SK-N-MC (cell line): ENCODE results near the gene NME2.
A peak's percentile ranks its signal among the peaks of the same experiment; 100 is the strongest.

Source experiments
- DNase-seq: peaks from one replicate; pipeline ENCODE4 v3.0.0-alpha.2; 2011; ENCODE audit warnings: low read depth, low spot score
- H3K27ac ChIP-seq: fragments of 200-600 bp; sonication (generic); 2 replicates; pipeline ENCODE4 v1.5.1; 2016; ENCODE audit warnings: mixed run types
- H3K36me3 ChIP-seq: fragments of 200-600 bp; sonication (generic); 2 replicates; pipeline ENCODE4 v1.6.1; 2017; ENCODE audit warnings: antibody characterized with exemption, low read length, mixed read lengths; ENCODE audit not compliant: insufficient read depth
- H3K4me3 ChIP-seq: fragments of 200-600 bp; sonication (generic); 2 replicates; pipeline ENCODE4 v1.5.1; 2016
- H3K9ac ChIP-seq: fragments of 200-600 bp; sonication (generic); 2 replicates; pipeline ENCODE4 v1.8.0; 2017; ENCODE audit warnings: mixed run types, mixed read lengths; ENCODE audit not compliant: insufficient read length
- H3K9me3 ChIP-seq: fragments of 200-600 bp; sonication (generic); 2 replicates; pipeline ENCODE4 v1.6.1; 2017; ENCODE audit warnings: low read depth, mild to moderate bottlenecking, antibody characterized with exemption, low read length, moderate library complexity, mixed read lengths
- EZH2 ChIP-seq: fragments of 200-600 bp; sonication (generic); IDR thresholded peaks from one replicate; pipeline ENCODE4 v1.6.1; 2017; ENCODE audit warnings: antibody characterized with exemption
- FOXP2 ChIP-seq: optimal IDR thresholded peaks from 2 replicates; pipeline ENCODE3; 2011; ENCODE audit warnings: mild to moderate bottlenecking, moderate library complexity; ENCODE audit not compliant: insufficient read depth; ENCODE audit errors: extremely low read length, control extremely low read depth
- POLR2AphosphoS5 ChIP-seq: IDR thresholded peaks from 2 replicates; pipeline ENCODE4 v1.6.1; 2012; ENCODE audit warnings: mild to moderate bottlenecking, low read depth, low read length, borderline replicate concordance

NME2 gene

GRCh38 chr17:51149163-51149562, 17.0 kb upstream of the NME2 start:
- Histone ChIP-seq H3K9me3 (no peaks in the 10 kb centered on the region), H3K4me3 (no peak overlapping the region), H3K9ac (no peak overlapping the region), H3K36me3 (no peaks in the 10 kb centered on the region), H3K27ac (no peak overlapping the region)
- DNase-seq: no peak
- TF ChIP-seq EZH2 (no peak), FOXP2 (no peak), POLR2AphosphoS5 (no peak)

GRCh38 chr17:51150932-51151331, 15.3 kb upstream of the NME2 start:
- no peak overlapping the region for H3K4me3 ChIP-seq
- H3K36me3 ChIP-seq: peaks cover 11% of the 10 kb centered on the region
- H3K27ac ChIP-seq: no peak overlapping the region
- TF ChIP-seq POLR2AphosphoS5 (no peak), FOXP2 (no peak), EZH2 (no peak)
- no peak for DNase-seq
- no peak overlapping the region for H3K9ac ChIP-seq
- no peaks in the 10 kb centered on the region for H3K9me3 ChIP-seq

GRCh38 chr17:51152766-51153209, 13.4 kb upstream of the NME2 start:
- H3K27ac ChIP-seq: peak overlapping the region; percentile 83
- H3K9me3 ChIP-seq: no peaks in the 10 kb centered on the region
- H3K9ac ChIP-seq: peak overlapping the region; percentile 71
- H3K4me3 ChIP-seq: peak overlapping the region; percentile 94
- no peak for DNase-seq
- peaks cover 29% of the 10 kb centered on the region for H3K36me3 ChIP-seq
- TF ChIP-seq FOXP2 (no peak), POLR2AphosphoS5 (no peak), EZH2 (no peak)

GRCh38 chr17:51153210-51154072, 12.8 kb upstream of the NME2 start, which contains the start of gene NME1:
NME1 (plus strand) TSS chr17:51153559; CDS start chr17:51155655, 2,096 bp downstream.
- TF ChIP-seq POLR2AphosphoS5 (peak; percentile 95), FOXP2 (peak; percentile 83), EZH2 (no peak)
- peak within 1 kb of the TSS; percentile 83 for H3K27ac ChIP-seq
- DNase-seq: peak; percentile 99

GRCh38 chr17:51154176-51154575, 12.0 kb upstream of the NME2 start:
- TF ChIP-seq FOXP2 (no peak), EZH2 (no peak), POLR2AphosphoS5 (no peak)
- Histone ChIP-seq H3K36me3 (peaks cover 43% of the 10 kb centered on the region), H3K4me3 (peak overlapping the region; percentile 94), H3K27ac (peak overlapping the region; percentile 20; the same call in 1 of the 2 replicates), H3K9ac (peak overlapping the region; percentile 91), H3K9me3 (no peaks in the 10 kb centered on the region)
- DNase-seq: no peak

More at GRCh38 chr17:51153210-51154072, 12.8 kb upstream of the NME2 start, which contains the start of gene NME1:
- peak within 1 kb of the TSS; percentile 91 for H3K9ac ChIP-seq
- H3K36me3 ChIP-seq: peaks cover 36% of the 10 kb centered on the region
- peak within 1 kb of the TSS; percentile 94 for H3K4me3 ChIP-seq
- H3K9me3 ChIP-seq: no peaks in the 10 kb centered on the region

GRCh38 chr17:51155416-51155815, 10.8 kb upstream of the NME2 start:
- H3K36me3 ChIP-seq: peaks cover 53% of the 10 kb centered on the region
- no peak overlapping the region for H3K27ac ChIP-seq
- TF ChIP-seq FOXP2: no peak
- TF ChIP-seq EZH2: no peak
- TF ChIP-seq POLR2AphosphoS5: no peak
- peak overlapping the region; percentile 94 for H3K4me3 ChIP-seq
- H3K9ac ChIP-seq: peak overlapping the region; percentile 91
- DNase-seq: no peak
- no peaks in the 10 kb centered on the region for H3K9me3 ChIP-seq

- Histone ChIP-seq H3K27ac (no peak overlapping the region), H3K9ac (no peak overlapping the region), H3K36me3 (peaks cover 82% of the 10 kb centered on the region), H3K4me3 (no peak overlapping the region), H3K9me3 (no peaks in the 10 kb centered on the region)
- TF ChIP-seq EZH2 (no peak), FOXP2 (no peak), POLR2AphosphoS5 (no peak)
- DNase-seq: no peak
Observed at GRCh38 chr17:51159604-51160003, 6.6 kb upstream of the NME2 start.

GRCh38 chr17:51161541-51161940, 4.7 kb upstream of the NME2 start:
- TF ChIP-seq POLR2AphosphoS5 (no peak), FOXP2 (no peak), EZH2 (no peak)
- peaks cover 66% of the 10 kb centered on the region for H3K36me3 ChIP-seq
- no peak overlapping the region for H3K4me3 ChIP-seq
- DNase-seq: no peak
- no peaks in the 10 kb centered on the region for H3K9me3 ChIP-seq
- H3K27ac ChIP-seq: no peak overlapping the region
- H3K9ac ChIP-seq: no peak overlapping the region
